ENCODE data around the gene LYVE1.

LYVE1 gene

DNA sequence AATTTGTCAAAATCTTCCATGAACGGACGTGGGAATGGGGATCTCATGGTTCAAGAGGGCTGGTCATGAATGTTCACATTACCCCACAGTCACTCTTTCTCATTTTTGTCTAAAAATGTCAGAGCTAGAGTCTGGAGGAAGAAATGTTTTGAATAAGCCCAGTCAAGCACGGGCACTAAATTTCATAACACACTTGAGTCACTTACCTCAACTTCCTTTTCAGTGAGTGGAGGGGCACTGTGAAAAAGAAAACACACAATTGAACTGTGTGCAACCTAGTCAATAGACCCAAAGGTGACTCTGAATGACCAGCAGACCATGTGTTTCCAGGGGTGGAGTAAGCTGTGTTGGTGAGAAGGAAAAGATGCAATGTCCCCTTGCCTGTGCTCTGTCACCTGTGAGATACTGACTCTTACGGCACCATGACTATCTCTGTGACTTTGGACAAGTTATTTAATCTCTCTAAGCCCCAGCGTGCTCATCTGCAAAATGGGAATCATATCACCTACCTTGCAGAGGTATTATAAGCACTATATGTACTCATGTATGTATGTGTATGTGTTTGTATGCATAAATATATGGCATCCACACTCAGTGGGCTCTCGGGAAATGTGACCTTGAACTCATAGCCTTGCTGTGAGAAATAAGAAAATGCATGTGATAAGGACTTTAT, 38.2 kb upstream of the LYVE1 start:
- in situ Hi-C loops (cut with MboI; ENCODE audit: low sequenced_read_pairs, unreplicated experiment): no loop called here
- TF ChIP-seq, protein P1, sequence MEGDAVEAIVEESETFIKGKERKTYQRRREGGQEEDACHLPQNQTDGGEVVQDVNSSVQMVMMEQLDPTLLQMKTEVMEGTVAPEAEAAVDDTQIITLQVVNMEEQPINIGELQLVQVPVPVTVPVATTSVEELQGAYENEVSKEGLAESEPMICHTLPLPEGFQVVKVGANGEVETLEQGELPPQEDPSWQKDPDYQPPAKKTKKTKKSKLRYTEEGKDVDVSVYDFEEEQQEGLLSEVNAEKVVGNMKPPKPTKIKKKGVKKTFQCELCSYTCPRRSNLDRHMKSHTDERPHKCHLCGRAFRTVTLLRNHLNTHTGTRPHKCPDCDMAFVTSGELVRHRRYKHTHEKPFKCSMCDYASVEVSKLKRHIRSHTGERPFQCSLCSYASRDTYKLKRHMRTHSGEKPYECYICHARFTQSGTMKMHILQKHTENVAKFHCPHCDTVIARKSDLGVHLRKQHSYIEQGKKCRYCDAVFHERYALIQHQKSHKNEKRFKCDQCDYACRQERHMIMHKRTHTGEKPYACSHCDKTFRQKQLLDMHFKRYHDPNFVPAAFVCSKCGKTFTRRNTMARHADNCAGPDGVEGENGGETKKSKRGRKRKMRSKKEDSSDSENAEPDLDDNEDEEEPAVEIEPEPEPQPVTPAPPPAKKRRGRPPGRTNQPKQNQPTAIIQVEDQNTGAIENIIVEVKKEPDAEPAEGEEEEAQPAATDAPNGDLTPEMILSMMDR (IDR thresholded peaks at IDR 0.05; ENCODE audit: borderline replicate concordance, control extremely low read depth, extremely low read depth, insufficient read depth, missing control alignments): no peak
- no peak for DNase-seq (ENCODE audit: low spot score)

DNA sequence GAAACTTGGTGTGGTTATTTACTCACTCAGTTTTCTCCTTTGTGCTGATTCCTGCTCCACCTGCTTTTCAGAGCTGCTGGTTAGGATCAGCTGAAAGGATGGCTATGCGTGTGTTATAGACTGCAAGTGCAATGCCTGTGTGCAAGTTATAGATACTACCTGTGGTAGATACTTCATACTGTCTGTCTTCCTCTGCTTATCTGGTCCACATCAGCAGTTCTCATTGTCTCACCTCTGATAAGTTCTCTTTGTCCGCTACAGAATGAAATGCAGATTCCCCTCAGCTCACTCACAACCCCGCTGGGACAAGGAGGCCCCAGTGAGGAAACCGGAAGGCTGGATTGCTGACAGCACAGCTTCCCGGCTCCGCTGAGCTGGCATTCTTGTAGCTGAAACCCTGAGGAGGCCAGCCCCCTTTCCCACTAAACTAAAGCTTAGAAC, 37.5 kb upstream of the LYVE1 start:
- TF ChIP-seq, protein P1 (IDR thresholded peaks at IDR 0.05; ENCODE audit: borderline replicate concordance, control extremely low read depth, extremely low read depth, insufficient read depth, missing control alignments): no peak
- in situ Hi-C loops (cut with MboI; ENCODE audit: low sequenced_read_pairs, unreplicated experiment): no loop called here
- DNase-seq (ENCODE audit: low spot score): no peak

DNA sequence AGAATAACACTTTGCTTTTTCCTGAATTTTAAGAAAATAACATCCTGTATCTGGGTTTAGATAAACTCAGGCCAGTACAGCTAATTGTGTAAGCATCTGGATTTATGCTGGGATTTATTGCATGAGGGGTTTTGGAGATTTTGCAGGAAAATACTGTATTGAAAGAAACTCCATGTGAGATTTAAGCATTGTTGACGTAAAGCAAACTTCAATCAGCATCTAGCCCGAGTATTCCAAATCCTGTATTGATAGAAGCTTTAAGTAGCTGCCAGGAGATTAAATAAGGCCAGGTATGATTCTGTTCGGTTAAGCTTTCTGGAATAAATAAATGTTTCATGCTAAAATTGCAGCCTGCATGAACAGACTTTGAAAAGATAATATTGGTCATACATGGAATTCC, 36.3 kb upstream of the LYVE1 start:
- DNase-seq (ENCODE audit: low spot score): no peak
- in situ Hi-C loops (cut with MboI; ENCODE audit: low sequenced_read_pairs, unreplicated experiment): no loop called here
- TF ChIP-seq, protein P1 (IDR thresholded peaks at IDR 0.05; ENCODE audit: borderline replicate concordance, control extremely low read depth, extremely low read depth, insufficient read depth, missing control alignments): no peak

DNA sequence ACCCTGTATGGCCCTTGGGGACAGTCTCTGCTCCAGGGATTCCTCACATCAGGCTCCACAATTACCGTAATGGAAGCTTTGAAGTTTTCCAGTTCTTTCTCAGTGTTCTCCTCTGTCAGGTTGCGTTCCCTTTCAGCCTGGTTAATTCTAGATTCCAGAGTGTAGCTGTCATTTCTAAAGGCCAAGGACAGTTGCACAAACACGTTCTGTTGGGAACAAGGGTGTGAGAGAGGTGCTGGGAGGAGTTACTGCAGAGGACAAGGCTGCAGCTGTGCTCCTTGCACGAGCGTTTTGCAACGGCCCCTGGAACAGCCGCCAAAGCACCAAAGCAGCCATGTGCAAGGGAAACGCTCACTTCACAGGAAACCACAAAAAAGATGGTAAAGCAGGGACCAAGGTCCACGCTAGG, 35.9 kb upstream of the LYVE1 start:
- in situ Hi-C loops (cut with MboI; ENCODE audit: low sequenced_read_pairs, unreplicated experiment): no loop called here
- TF ChIP-seq, protein P1 (IDR thresholded peaks at IDR 0.05; ENCODE audit: borderline replicate concordance, control extremely low read depth, extremely low read depth, insufficient read depth, missing control alignments): no peak
- no peak for DNase-seq (ENCODE audit: low spot score)

DNA sequence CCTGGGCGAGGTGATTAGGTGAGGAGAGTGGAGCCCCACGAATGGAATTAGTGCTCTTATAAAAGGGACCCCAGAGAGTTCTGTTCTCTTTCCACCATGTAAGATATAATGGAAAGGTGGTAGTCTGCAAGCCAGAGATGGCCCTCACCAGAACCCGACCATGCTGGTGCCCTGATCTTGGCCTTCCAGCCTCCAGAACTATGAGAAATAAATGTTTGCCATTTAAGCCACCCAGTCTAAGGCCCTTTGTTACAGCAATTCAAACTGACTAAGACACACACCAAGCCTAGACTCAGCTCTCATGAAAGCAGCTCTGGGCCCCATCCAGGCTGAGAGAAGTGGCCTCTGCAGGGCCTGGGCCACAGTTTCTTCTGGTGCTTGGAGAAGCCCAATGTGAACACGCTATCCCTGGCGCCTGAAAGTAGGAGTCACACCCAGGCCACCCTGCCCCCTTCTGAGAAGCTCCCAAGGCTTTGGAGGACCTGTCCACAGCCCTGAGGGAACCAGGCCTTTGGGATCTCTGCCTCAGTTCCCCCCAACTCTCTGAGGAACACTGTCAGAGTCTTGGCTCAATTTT, 35.3 kb upstream of the LYVE1 start:
- no peak for DNase-seq (ENCODE audit: low spot score)
- TF ChIP-seq, protein P1 (IDR thresholded peaks at IDR 0.05; ENCODE audit: borderline replicate concordance, control extremely low read depth, extremely low read depth, insufficient read depth, missing control alignments): no peak
- in situ Hi-C loops (cut with MboI; ENCODE audit: low sequenced_read_pairs, unreplicated experiment): no loop called here

DNA sequence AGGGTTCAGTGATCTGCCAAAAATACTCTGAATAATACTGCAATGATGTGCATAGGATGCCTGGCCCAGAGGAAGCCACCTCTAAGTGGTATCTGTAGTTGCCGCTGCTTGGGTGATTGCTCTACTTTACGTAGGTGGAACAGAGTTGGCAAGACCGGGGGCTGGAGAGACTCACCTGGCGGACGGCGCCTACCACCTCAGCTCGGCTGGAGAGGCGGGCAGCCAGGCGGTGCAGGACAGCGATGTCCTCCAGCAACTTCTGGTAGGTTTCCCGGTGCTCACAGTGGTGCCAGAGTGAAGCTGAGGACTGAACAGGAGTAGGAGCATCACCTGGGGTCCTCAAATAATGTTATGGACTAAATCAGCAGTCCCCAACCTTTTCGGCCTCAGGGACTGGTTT, 34.5 kb upstream of the LYVE1 start:
- in situ Hi-C loops (cut with MboI; ENCODE audit: low sequenced_read_pairs, unreplicated experiment): no loop called here
- DNase-seq (ENCODE audit: low spot score): no peak

More for the DNA sequence above, 34.5 kb upstream of the LYVE1 start:
- TF ChIP-seq, protein P1 (IDR thresholded peaks at IDR 0.05; ENCODE audit: borderline replicate concordance, control extremely low read depth, extremely low read depth, insufficient read depth, missing control alignments): no peak

All from GM13976 (cell line).